K562 (cell line): Measurements from ENCODE around the gene MRPL58. TPM values are rescaled to one million over a fixed set of nuclear protein-coding genes. Genes with fewer than 3 reads are reported as not detected.
A peak's percentile ranks its signal among the peaks of the same experiment; 100 is the strongest.

ENCODE experiments used
- ATAC-seq: fragments of 200-7000 bp; cut with Tn5 transposase; 3 replicates; pipeline ENCODE4 v1.9.1; 2020; ENCODE audit warnings: moderate library complexity
- BruUV-seq: library from RNA; stranded (reverse); fragments of 400-500 nt; replicated peaks from 2 replicates; lab custom pipeline; 2021; lab: Mats Ljungman, UMichigan
- CTCF ChIA-PET: fragments of 300-600 bp; formaldehyde crosslinking; extraction: SDS; loops from one replicate; lab custom pipeline; 2021; ENCODE audit warnings: low intra/inter-chr PET ratio; lab: Yijun Ruan, JAX
- POLR2A ChIA-PET: fragments of 300-600, 350-650 bp; sonication (Branson Sonifier 250); formaldehyde crosslinking; extraction: SDS; loops from one replicate; lab custom pipeline; 2021; ENCODE audit warnings: antibody characterized with exemption, inconsistent platforms; lab: Yijun Ruan, JAX
- DNase-seq, 4 experiments: peaks; one replicate each; pipeline versions ENCODE4 v3.0.0 to v3.0.0-alpha.2; 2011 to 2018; ENCODE audit warnings: low spot score in 3 of 4, mixed read lengths in 3 of 4; ENCODE audit errors: extremely low read depth in 1 of 4
- FAIRE-seq: peaks from 2 replicates; lab custom pipeline; 2011; peaks lifted over from hg19 to GRCh38; lab: Jason Lieb, UNC
- H2AFZ ChIP-seq: 2 replicates; pipeline ENCODE4 v1.6.0; 2011; ENCODE audit warnings: low read depth, low read length, control low read depth, inconsistent platforms
- H3K27ac ChIP-seq: fragments of 200-600 bp; 3 replicates; pipeline ENCODE4 v1.8.0; 2011; ENCODE audit warnings: low read depth, mild to moderate bottlenecking, control low read depth, inconsistent platforms, low read length, moderate library complexity, mixed read lengths; ENCODE audit errors: extremely low read depth
- H3K27me3 ChIP-seq, 2 experiments: fragments of 300-600 bp in 1 of 2; 2 replicates in 1 of 2; 3 replicates in 1 of 2; pipeline versions ENCODE4 v1.6.0 to v1.8.0; 2011; ENCODE audit warnings: inconsistent platforms in 2 of 2, low read length in 2 of 2, mild to moderate bottlenecking in 1 of 2, mixed read lengths in 1 of 2, moderate library complexity in 1 of 2; ENCODE audit not compliant: control insufficient read depth in 2 of 2, insufficient read depth in 2 of 2
- H3K36me3 ChIP-seq: fragments of 300-600 bp; 3 replicates; pipeline ENCODE4 v1.8.0; 2011; ENCODE audit warnings: mild to moderate bottlenecking, low read length, inconsistent platforms; ENCODE audit not compliant: control insufficient read depth, insufficient read depth
- H3K4me1 ChIP-seq, 2 experiments: fragments of 200-600 bp in 1 of 2; replicated peaks in 1 of 2; 2 replicates in 1 of 2; 3 replicates in 1 of 2; pipeline versions ENCODE4 v1.5.1 to v1.8.0; 2011; ENCODE audit warnings: inconsistent platforms in 2 of 2, low read length in 2 of 2, mild to moderate bottlenecking in 1 of 2, mixed read lengths in 1 of 2, moderate library complexity in 1 of 2; ENCODE audit not compliant: control insufficient read depth in 2 of 2, insufficient read depth in 2 of 2
- H3K4me2 ChIP-seq: 2 replicates; pipeline ENCODE4 v1.6.1; 2011; ENCODE audit warnings: low read length, control low read depth, inconsistent platforms, mixed read lengths; ENCODE audit not compliant: insufficient read depth
- H3K4me3 ChIP-seq: fragments of 200-600 bp; sonication (generic), shearing (Covaris generic); 2 replicates; pipeline ENCODE4 v1.5.1; 2016; ENCODE audit warnings: control low read depth, inconsistent platforms
- H3K79me2 ChIP-seq: fragments of 200-600 bp; 3 replicates; pipeline ENCODE4 v1.8.0; 2011; ENCODE audit warnings: low read length, inconsistent platforms; ENCODE audit not compliant: control insufficient read depth, insufficient read depth
- H3K9ac ChIP-seq, 2 experiments: 2 replicates each; pipeline versions ENCODE4 v1.6.0 to v1.6.1; 2011; ENCODE audit warnings: low read depth in 2 of 2, low read length in 2 of 2, control low read depth in 1 of 2, inconsistent platforms in 1 of 2, mild to moderate bottlenecking in 1 of 2, mixed read lengths in 1 of 2; ENCODE audit not compliant: insufficient read depth in 1 of 2
- H3K9me1 ChIP-seq: one replicate; pipeline ENCODE4 v1.6.0; 2011; ENCODE audit warnings: inconsistent platforms, mild to moderate bottlenecking, low read length, moderate library complexity; ENCODE audit not compliant: control insufficient read depth, insufficient read depth
- H3K9me3 ChIP-seq: replicated peaks from 2 replicates; pipeline ENCODE4 v1.5.1; 2011; ENCODE audit warnings: low read depth, low read length, inconsistent platforms; ENCODE audit not compliant: control insufficient read depth, insufficient read depth
- H4K20me1 ChIP-seq: replicated peaks from 2 replicates; pipeline ENCODE4 v1.6.1; 2011; ENCODE audit warnings: low read length, inconsistent platforms, mixed read lengths; ENCODE audit not compliant: control insufficient read depth, insufficient read depth
- ZNF274 ChIP-seq: IDR thresholded peaks from 2 replicates; pipeline ENCODE4 v1.6.1; 2011; ENCODE audit warnings: low read depth, mild to moderate bottlenecking, low read length, moderate library complexity, borderline replicate concordance
- WGBS: fragments of 100-300 bp; shearing (Covaris generic); methylation state at CpG from one replicate; pipeline ENCODE4 v1.1.6; 2016; ENCODE audit warnings: low coverage, mixed read lengths; ENCODE audit not compliant: insufficient coverage; ENCODE audit errors: missing lambda C conversion rate; 5-methylcytosine and 5-hydroxymethylcytosine counted together
- in situ Hi-C: fragments of 300-500 bp; cut with MboI; formaldehyde crosslinking; loops from 4 replicates; pipeline ENCODE4 v1.15.0; 2018; ENCODE audit warnings: inconsistent platforms, mixed read lengths
- intact Hi-C: fragments of 100-400 bp; cut with micrococcal nuclease; formaldehyde crosslinking; loops from 2 replicates; pipeline ENCODE4 v1.14.2; 2022
- polyA plus RNA-seq, 8 experiments: library from polyadenylated mRNA; depleted of rRNA in 4 of 8; stranded (reverse) in 5 of 8; unstranded in 3 of 8; fragments of >200 nt; fragmentation: Nextera tagmentation in 2 of 8; fragmentation: Illumina TruSeq in 1 of 8; extraction: Ambion mirVana in 2 of 8; extraction: Trizol in 1 of 8; gene quantifications; 2 replicates each; pipeline versions ENCODE4 v1.2.1 to v1.2.3, GENCODE V29; 2011 to 2014; ENCODE audit warnings: inconsistent platforms in 1 of 8, missing spikeins in 1 of 8
- total RNA-seq, 7 experiments: library from RNA; depleted of rRNA in 6 of 7; stranded (reverse); fragments of >200 nt in 6 of 7; fragmentation: Illumina TruSeq in 2 of 7; extraction: Trizol in 2 of 7; gene quantifications; 2 replicates each; pipeline versions ENCODE4 v1.2.1 to v1.2.3, GENCODE V29; 2011 to 2021; ENCODE audit warnings: low replicate concordance in 1 of 7
- TF ChIP-seq, protein P1 (sequence below): sonication (generic); formaldehyde crosslinking; IDR thresholded peaks from 2 replicates; pipeline ENCODE4 v1.8.1; 2023; ENCODE audit warnings: mild to moderate bottlenecking, missing genetic modification reagents

Gene MRPL58
- total and polyA plus RNA-seq, 9 of the 15 experiments (the other 6 are each of a cell fraction or from before 2014, with no cell fraction given): 30.8 to 107 (median 72.4) TPM

- no TSS peak for BruUV-seq
These were observed 9.2 kb upstream of the MRPL58 start for GRCh38 chr17:75003070-75003956.

More at GRCh38 chr17:75003070-75003956, 9.2 kb upstream of the MRPL58 start:
- WGBS: 90% methylated on average over 66 of the region's 76 CpGs
- no peak overlapping the region for H3K4me2 ChIP-seq
- peaks cover 24% of the 10 kb centered on the region; the same call in 1 of the 3 replicates for H3K36me3 ChIP-seq
- CTCF ChIA-PET: no interaction called here
- H3K27me3 ChIP-seq: no peaks in the 10 kb centered on the region
- no peak overlapping the region for H3K4me3 ChIP-seq
- no peaks in the 10 kb centered on the region for H3K9me3 ChIP-seq
- H3K9ac ChIP-seq: no peak overlapping the region
- ATAC-seq (no peak), DNase-seq (no peak), FAIRE-seq (no peak)
- H3K79me2 ChIP-seq: no peaks in the 10 kb centered on the region
- in situ Hi-C loops (no loop called here), intact Hi-C loops (loop anchor here (10.0 kb wide), 1 partner anchor 79 kb away; the partner anchor contains the start of genes OTOP2 and USH1G)
- POLR2A ChIA-PET: interaction anchor here (0.6 to 7.2 kb wide), 5 partner anchors 9 to 592 kb away, joined by 3 to 56 read pairs (median 3); partner anchors contain the start of genes CDR2L and MRPL58
- H3K4me1 ChIP-seq: peaks cover 8 to 25% of the 10 kb centered on the region in 2 experiments; a peak in 4 of 5 replicates
- no peak overlapping the region for H3K27ac ChIP-seq
- H3K9me1 ChIP-seq: peaks cover 3% of the 10 kb centered on the region
- H2AFZ ChIP-seq: no peak overlapping the region
- TF ChIP-seq, protein P1, sequence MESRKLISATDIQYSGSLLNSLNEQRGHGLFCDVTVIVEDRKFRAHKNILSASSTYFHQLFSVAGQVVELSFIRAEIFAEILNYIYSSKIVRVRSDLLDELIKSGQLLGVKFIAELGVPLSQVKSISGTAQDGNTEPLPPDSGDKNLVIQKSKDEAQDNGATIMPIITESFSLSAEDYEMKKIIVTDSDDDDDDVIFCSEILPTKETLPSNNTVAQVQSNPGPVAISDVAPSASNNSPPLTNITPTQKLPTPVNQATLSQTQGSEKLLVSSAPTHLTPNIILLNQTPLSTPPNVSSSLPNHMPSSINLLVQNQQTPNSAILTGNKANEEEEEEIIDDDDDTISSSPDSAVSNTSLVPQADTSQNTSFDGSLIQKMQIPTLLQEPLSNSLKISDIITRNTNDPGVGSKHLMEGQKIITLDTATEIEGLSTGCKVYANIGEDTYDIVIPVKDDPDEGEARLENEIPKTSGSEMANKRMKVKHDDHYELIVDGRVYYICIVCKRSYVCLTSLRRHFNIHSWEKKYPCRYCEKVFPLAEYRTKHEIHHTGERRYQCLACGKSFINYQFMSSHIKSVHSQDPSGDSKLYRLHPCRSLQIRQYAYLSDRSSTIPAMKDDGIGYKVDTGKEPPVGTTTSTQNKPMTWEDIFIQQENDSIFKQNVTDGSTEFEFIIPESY (CRISPR knock-in tag): 0 out of 2 replicates have a peak, but pooled peaks have one; percentile 24
- TF ChIP-seq ZNF274: no peak
- TF ChIP-seq, all 486 proteins: peak for 1
- H4K20me1 ChIP-seq: no peaks in the 10 kb centered on the region
